ENCODE data around the gene DNAJC11. TPM values are rescaled to one million over a fixed set of nuclear protein-coding genes. Genes with fewer than 3 reads are reported as not detected.
A peak's percentile ranks its signal among the peaks of the same experiment; 100 is the strongest.
"Not testable (repeated sequence)": the region's sequence is repeated elsewhere in the genome, so short reads cannot be mapped to it uniquely, and the experiment has no call there.

Gene DNAJC11
- total RNA-seq, 2 experiments from 2014 or later, result 43.0 to 52.1 TPM

DNA sequence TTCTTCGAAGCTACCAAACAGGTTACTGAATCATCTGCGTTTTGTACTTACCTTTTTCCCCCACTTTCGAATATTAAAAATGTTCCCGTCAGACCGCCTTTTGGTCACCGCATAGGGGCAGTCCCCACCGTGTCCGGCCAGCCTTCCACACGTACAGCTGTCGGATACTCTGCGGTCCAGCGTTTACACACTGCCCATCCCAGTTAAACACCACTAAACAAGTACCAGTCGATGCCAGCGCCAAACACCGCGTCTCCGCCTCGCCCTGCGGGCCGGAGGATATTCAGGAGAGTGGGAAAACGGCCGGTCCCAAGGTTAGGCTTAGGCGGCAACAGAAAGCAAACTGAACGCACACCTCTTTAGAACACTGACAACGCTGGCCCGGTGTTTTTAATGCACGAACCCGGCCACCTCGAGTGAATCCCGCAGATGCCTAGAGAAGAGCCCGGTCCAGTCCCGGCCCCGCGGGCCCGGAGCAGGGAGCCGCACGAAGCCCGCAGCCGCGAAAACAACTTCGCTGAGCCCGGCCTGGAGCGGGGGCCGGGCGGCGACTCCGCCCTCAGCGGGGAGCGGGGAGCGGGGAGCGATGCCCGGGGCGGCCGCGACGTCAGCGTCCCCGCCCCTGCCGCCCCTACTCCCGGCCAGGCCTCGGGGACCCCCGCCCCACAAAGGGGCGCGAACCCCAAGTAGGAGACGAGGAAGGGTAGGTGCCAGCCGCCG lies 88.8 kb downstream of the DNAJC11 start:
- POLR2A ChIA-PET, result interaction anchor here (0.6 kb wide), 1 partner anchor 146 kb away, joined by 3 read pairs; no protein-coding TSS in a partner anchor
- DNase-seq, result no peak
- CTCF ChIA-PET, result interaction anchor here (0.7 to 2.2 kb wide), 2 partner anchors 9 to 10 kb away, joined by 3 to 10 read pairs; partner anchors contain the start of gene KLHL21
- peak overlapping the region; percentile 92 for H3K4me3 Mint-ChIP-seq
- H3K4me1 Mint-ChIP-seq, result peaks cover 26% of the 10 kb centered on the region
- peak overlapping the region; percentile 90 for H3K27ac Mint-ChIP-seq
- H3K9me3 Mint-ChIP-seq, result no peaks in the 10 kb centered on the region
- peaks cover 7% of the 10 kb centered on the region for H3K27me3 Mint-ChIP-seq
- H3K36me3 Mint-ChIP-seq (ENCODE audit: low read depth), result peaks cover 8% of the 10 kb centered on the region

- H3K4me3 Mint-ChIP-seq, result peak overlapping the region; percentile 77
- H3K4me1 Mint-ChIP-seq, result peaks cover 26% of the 10 kb centered on the region
- CTCF ChIA-PET, result interaction anchor here (1.0 to 2.8 kb wide), 4 partner anchors 8 to 50 kb away, joined by 3 to 10 read pairs (median 6); partner anchors contain the start of genes NOL9 and TAS1R1
- H3K9me3 Mint-ChIP-seq, result no peaks in the 10 kb centered on the region
- peaks cover 11% of the 10 kb centered on the region for H3K36me3 Mint-ChIP-seq (ENCODE audit: low read depth)
- peak; percentile 28 for DNase-seq
- H3K27ac Mint-ChIP-seq, result peak overlapping the region; percentile 98
- POLR2A ChIA-PET, result interaction anchor here (0.6 kb wide), 1 partner anchor 394 kb away, joined by 3 read pairs; no protein-coding TSS in a partner anchor
- no peaks in the 10 kb centered on the region for H3K27me3 Mint-ChIP-seq
Observed at GRCh38 chr1:6603915-6604558, 97.6 kb downstream of the DNAJC11 start.

DNA sequence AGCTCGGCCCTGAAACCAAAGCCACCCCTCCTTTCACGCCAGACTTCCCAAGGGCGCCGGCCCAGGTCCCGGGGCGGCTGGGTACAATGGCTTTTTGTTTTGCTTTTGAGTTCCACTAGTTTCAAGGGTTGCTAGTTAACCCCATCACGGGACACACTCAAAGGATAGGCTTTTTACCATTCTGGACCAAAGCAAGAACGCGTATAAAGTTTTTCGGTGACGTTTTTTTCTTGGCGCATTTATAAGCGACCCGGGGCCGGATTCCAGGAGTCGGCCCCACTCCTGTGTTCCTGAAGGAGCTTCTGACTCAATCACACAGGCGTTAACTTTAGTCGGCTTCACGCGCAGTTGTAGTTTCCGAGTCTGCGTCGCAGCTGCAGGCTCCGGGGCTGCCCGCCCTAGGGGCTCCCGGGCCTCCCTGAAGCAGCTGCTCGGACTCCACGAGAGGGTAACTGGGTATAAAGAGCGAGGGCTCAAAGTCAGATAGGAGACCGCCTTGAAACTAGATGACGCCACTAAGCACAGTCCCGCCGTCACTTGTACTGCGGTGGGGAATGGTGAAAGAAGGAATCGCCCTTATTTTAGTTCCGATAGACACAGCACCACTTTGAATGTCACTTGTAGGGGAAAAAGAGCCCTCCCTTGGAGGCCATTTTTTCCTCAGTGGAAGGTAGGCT lies 98.2 kb downstream of the DNAJC11 start:
- CTCF ChIA-PET, result interaction anchor here (1.1 to 3.5 kb wide), 5 partner anchors 9 to 50 kb away, joined by 4 to 13 read pairs (median 9); partner anchors contain the start of genes NOL9 and TAS1R1
- POLR2A ChIA-PET, result interaction anchor here (0.6 to 0.7 kb wide), 2 partner anchors 20 to 394 kb away, joined by 3 read pairs; no protein-coding TSS in a partner anchor
- no peaks in the 10 kb centered on the region for H3K27me3 Mint-ChIP-seq
- peak; percentile 67 for DNase-seq
- peaks cover 11% of the 10 kb centered on the region for H3K36me3 Mint-ChIP-seq (ENCODE audit: low read depth)
- H3K4me1 Mint-ChIP-seq, result peaks cover 30% of the 10 kb centered on the region
- H3K27ac Mint-ChIP-seq, result peak overlapping the region; percentile 98
- no peaks in the 10 kb centered on the region for H3K9me3 Mint-ChIP-seq
- H3K4me3 Mint-ChIP-seq, result peak overlapping the region; percentile 77

DNA sequence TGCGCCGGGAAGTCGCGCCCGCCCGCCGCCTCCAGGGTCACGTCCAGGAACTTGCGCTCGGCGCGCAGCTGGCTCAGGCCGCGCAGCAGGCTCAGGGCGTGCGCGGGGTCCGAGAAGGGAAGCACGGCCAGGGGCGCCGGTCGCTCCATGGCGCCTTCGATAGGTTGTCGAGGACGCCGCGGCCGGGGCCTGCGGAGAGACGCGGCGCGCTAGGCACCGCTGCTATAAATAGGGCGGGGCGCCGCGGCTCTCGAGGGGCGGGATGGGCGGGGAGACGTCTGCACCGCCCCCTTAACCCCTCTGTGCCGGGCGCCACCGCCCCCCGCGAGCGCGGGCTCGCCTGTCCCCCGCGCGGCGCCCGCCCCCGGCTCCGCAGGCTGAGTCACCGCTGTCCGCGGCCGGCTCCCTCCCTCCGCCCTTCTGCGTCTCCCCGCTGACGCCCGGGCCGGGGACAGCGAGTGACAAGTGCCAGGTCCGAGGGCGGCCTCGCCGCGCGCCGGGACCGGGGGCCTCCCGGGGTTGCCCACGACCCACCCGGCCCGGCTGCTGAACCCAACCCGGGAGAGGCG lies 98.9 kb downstream of the DNAJC11 start, which contains the start of gene KLHL21:
Gene KLHL21, minus strand, starts transcription at position 201 of the 569 bp plus-strand sequence. Its CDS starts 52 bp downstream, at position 149.
- H3K4me1 Mint-ChIP-seq, result peaks cover 33% of the 10 kb centered on the region
- H3K36me3 Mint-ChIP-seq (ENCODE audit: low read depth), result peaks cover 15% of the 10 kb centered on the region
- CTCF ChIA-PET, result interaction anchor here (0.8 to 3.5 kb wide), 8 partner anchors 10 to 114 kb away, joined by 3 to 13 read pairs (median 4); partner anchors contain the start of genes NOL9 and TAS1R1
- H3K4me3 Mint-ChIP-seq, result peak within 1 kb of the TSS; percentile 86
- H3K9me3 Mint-ChIP-seq, result no peaks in the 10 kb centered on the region
- peak; percentile 76 for DNase-seq
- POLR2A ChIA-PET, result no interaction called here
- no peaks in the 10 kb centered on the region for H3K27me3 Mint-ChIP-seq
- peak within 1 kb of the TSS; percentile 98 for H3K27ac Mint-ChIP-seq

- DNase-seq, result peak; percentile 18
- peak overlapping the region; percentile 91 for H3K27ac Mint-ChIP-seq
- CTCF ChIA-PET, result interaction anchor here (0.8 to 3.5 kb wide), 10 partner anchors 9 to 113 kb away, joined by 3 to 13 read pairs (median 4); partner anchors contain the start of genes NOL9 and TAS1R1
- POLR2A ChIA-PET, result interaction anchor here (0.6 kb wide), 1 partner anchor 366 kb away, joined by 3 read pairs; the partner anchor contains the start of gene ICMT
- H3K4me1 Mint-ChIP-seq, result peaks cover 35% of the 10 kb centered on the region
- H3K27me3 Mint-ChIP-seq, result no peaks in the 10 kb centered on the region
- no peaks in the 10 kb centered on the region for H3K9me3 Mint-ChIP-seq
- H3K4me3 Mint-ChIP-seq, result peak overlapping the region; percentile 86
- peaks cover 18% of the 10 kb centered on the region for H3K36me3 Mint-ChIP-seq (ENCODE audit: low read depth)
Observed at GRCh38 chr1:6601923-6602668, 99.5 kb downstream of the DNAJC11 start.

- ChIA-PET POLR2A (interaction anchor here (0.6 kb wide), 1 partner anchor 365 kb away, joined by 3 read pairs; the partner anchor contains the start of gene ICMT), CTCF (interaction anchor here (0.7 to 3.5 kb wide), 12 partner anchors 9 to 402 kb away, joined by 3 to 13 read pairs (median 3); partner anchors contain the start of genes NOL9, RPL22 and TAS1R1)
- Mint-ChIP-seq H3K27me3 (no peaks in the 10 kb centered on the region), H3K36me3 (ENCODE audit: low read depth) (peaks cover 21% of the 10 kb centered on the region), H3K4me3 (peak overlapping the region; percentile 86), H3K4me1 (peaks cover 38% of the 10 kb centered on the region), H3K9me3 (no peaks in the 10 kb centered on the region), H3K27ac (peak overlapping the region; percentile 91)
- peak; percentile 78 for DNase-seq
Observed at GRCh38 chr1:6601049-6601922, 100.3 kb downstream of the DNAJC11 start.

DNA sequence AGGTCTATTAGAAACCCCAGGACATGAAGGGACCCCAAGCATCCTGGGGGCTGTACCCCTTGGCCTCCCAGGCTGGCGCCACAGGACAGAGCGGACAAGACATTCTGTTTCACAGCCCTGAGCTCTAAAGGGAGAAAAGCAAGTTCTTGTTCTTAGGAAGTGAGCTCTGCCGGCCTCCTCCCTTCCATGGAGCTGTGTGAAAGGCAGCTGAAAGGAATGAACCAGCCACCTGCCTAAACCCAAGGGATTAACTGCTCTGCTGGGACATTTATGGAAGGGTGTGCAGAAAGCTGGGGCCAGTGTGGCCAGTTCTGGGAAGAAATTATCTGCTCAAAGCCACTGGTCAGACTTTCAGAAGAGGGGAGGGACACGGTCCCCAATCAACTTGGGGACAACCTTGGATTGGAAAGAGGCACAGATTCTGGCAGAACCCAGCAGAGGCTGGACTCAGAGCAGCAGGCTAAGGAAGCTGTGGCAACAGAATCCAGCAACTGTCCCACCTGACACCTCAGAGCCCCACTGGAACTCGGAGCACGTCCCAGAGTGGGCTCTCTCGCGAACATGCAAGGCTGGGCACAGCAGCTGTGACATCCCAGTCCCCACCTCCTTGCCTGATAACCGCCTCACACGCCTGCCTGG lies 101.1 kb downstream of the DNAJC11 start:
- Mint-ChIP-seq H3K4me1 (peaks cover 41% of the 10 kb centered on the region), H3K4me3 (peak overlapping the region; percentile 86), H3K27ac (peak overlapping the region; percentile 91), H3K36me3 (ENCODE audit: low read depth) (peaks cover 29% of the 10 kb centered on the region), H3K27me3 (no peaks in the 10 kb centered on the region), H3K9me3 (no peaks in the 10 kb centered on the region)
- no peak for DNase-seq
- ChIA-PET CTCF (interaction anchor here (0.6 to 3.5 kb wide), 7 partner anchors 9 to 401 kb away, joined by 3 to 13 read pairs (median 3); partner anchors contain the start of gene RPL22), POLR2A (no interaction called here)

DNA sequence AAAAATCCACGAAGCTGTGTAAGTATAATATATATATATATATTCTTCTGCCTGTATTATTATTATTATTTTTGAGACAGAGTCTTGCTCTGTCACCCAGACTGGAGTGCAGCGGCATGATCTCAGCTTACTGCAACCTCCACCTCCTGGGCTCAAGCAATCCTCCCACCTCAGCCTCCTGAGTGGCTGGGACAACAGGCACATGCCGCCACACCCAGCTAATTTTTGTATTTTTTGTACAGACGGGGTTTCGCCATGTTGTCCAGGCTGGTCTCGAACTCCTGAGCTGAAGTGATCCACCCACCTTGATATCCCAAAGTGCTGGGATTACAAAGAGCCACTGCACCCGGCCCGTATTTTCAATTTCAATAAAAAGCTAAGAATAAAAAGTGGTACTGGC lies 101.6 kb downstream of the DNAJC11 start:
- H3K27me3 Mint-ChIP-seq, H3K9me3 Mint-ChIP-seq, DNase-seq, POLR2A ChIA-PET: not testable (repeated sequence)
- Mint-ChIP-seq H3K27ac (peak overlapping the region; percentile 91), H3K4me1 (peaks cover 42% of the 10 kb centered on the region), H3K36me3 (ENCODE audit: low read depth) (peaks cover 33% of the 10 kb centered on the region), H3K4me3 (peak overlapping the region; percentile 86)
- CTCF ChIA-PET, result interaction anchor here (0.6 to 3.5 kb wide), 8 partner anchors 8 to 401 kb away, joined by 3 to 13 read pairs (median 3); partner anchors contain the start of genes NOL9 and RPL22

DNA sequence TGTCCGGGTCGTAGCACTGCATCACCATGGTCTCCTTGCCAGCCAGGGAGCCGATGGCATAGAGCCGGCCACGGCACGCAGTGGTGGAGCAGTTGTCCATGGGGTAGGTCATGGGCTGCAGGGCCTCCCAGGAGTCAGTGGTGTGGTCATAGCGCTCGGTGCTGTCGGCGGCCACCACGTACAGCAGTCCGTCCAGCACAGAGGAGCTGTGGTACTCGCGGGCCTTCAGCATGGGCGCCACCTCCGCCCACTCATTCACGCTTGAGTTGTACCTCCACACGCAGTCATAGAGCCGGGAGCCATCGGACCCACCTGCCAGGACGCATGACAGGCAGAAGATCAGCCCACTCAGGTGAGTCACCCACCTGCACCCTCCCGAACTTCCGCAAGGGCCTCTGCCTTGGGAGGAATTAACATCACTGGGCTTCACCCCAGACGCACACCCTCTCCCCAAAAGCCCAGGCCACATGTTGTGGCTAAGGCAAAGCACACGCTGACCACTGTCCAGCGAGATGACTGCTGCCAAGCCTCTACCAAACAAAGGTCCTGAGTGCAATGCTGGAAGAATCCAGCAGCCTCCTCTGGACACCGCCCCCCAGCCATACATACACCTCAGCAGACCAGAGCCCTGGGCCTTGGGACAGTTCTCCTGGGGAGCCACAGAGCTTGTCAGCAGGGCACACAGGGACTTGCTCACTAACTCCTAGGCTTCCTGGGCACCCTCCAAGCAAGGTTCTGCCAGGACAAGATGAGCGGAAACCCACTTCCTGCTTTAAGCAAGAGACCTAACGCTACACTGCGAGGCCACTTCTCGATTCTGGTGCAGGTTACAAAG lies 102.3 kb downstream of the DNAJC11 start:
- H3K4me3 Mint-ChIP-seq, result peak overlapping the region; percentile 86
- peak overlapping the region; percentile 91 for H3K27ac Mint-ChIP-seq
- DNase-seq, result peak; percentile 71
- CTCF ChIA-PET, result interaction anchor here (0.7 to 1.6 kb wide), 7 partner anchors 9 to 110 kb away, joined by 3 to 4 read pairs (median 3); partner anchors contain the start of gene NOL9
- peaks cover 36% of the 10 kb centered on the region for H3K36me3 Mint-ChIP-seq (ENCODE audit: low read depth)
- POLR2A ChIA-PET, result no interaction called here
- peaks cover 42% of the 10 kb centered on the region for H3K4me1 Mint-ChIP-seq
- no peaks in the 10 kb centered on the region for H3K9me3 Mint-ChIP-seq
- no peaks in the 10 kb centered on the region for H3K27me3 Mint-ChIP-seq
